SKM-1 treated with dmso at 0.1 percent for 144 hours (cell line): ENCODE measurements around the gene KBTBD13.
A peak's percentile ranks its signal among the peaks of the same experiment; 100 is the strongest.
"Not testable (repeated sequence)": the region's sequence is repeated elsewhere in the genome, so short reads cannot be mapped to it uniquely, and the experiment has no call there.

Source experiments
- DNase-seq: peaks from one replicate; lab custom pipeline; 2025; ENCODE audit not compliant: unreplicated experiment; lab: John Stamatoyannopoulos, UW

The KBTBD13 gene

GRCh38 chr15:65087873-65088642, 11.5 kb downstream of the KBTBD13 start:
- no peak for DNase-seq

GRCh38 chr15:65088643-65089021, 12.1 kb downstream of the KBTBD13 start:
- no peak for DNase-seq

GRCh38 chr15:65089206-65089824, 12.8 kb downstream of the KBTBD13 start:
- no peak for DNase-seq

GRCh38 chr15:65091946-65092770, 15.6 kb downstream of the KBTBD13 start:
- no peak for DNase-seq

GRCh38 chr15:65092911-65093792, 16.6 kb downstream of the KBTBD13 start:
- no peak for DNase-seq

- not testable (repeated sequence) for DNase-seq
Observed at GRCh38 chr15:65093793-65094170, 17.2 kb downstream of the KBTBD13 start.

GRCh38 chr15:65094294-65094995, 17.9 kb downstream of the KBTBD13 start:
- DNase-seq = no peak

GRCh38 chr15:65095011-65095746, 18.6 kb downstream of the KBTBD13 start:
- DNase-seq = no peak

- DNase-seq = no peak
Observed at GRCh38 chr15:65095747-65096104, 19.2 kb downstream of the KBTBD13 start.

- DNase-seq = no peak
Observed at GRCh38 chr15:65096481-65097385, 20.2 kb downstream of the KBTBD13 start.

- no peak for DNase-seq
Observed at GRCh38 chr15:65097651-65098263, 21.2 kb downstream of the KBTBD13 start.

- no peak for DNase-seq
Observed at GRCh38 chr15:65099336-65099735, 22.8 kb downstream of the KBTBD13 start.

- not testable (repeated sequence) for DNase-seq
Observed at GRCh38 chr15:65099801-65100200, 23.3 kb downstream of the KBTBD13 start.

- DNase-seq = no peak
Observed at GRCh38 chr15:65100442-65100841, 23.9 kb downstream of the KBTBD13 start.

GRCh38 chr15:65101411-65101890, 24.9 kb downstream of the KBTBD13 start:
- peak; percentile 38 for DNase-seq

- DNase-seq = no peak
Observed at GRCh38 chr15:65101891-65102708, 25.6 kb downstream of the KBTBD13 start.

GRCh38 chr15:65102912-65103311, 26.4 kb downstream of the KBTBD13 start:
- DNase-seq = no peak
